ENCODE results near the gene CRLF1.

Gene CRLF1

GRCh38 chr19:18589380-18590272 lies 17.0 kb downstream of the CRLF1 start:
- TF ChIP-seq REST (IDR thresholded peaks at IDR 0.05; ENCODE audit: insufficient read depth in 1 of 2, low read depth in 2 of 2, low read length in 2 of 2): no peak
- TF ChIP-seq POLR2AphosphoS5 (IDR thresholded peaks at IDR 0.05; ENCODE audit: low read depth, low read length): no peak; the same call in 1 of the 2 replicates
- no peak for TF ChIP-seq SIN3A (IDR thresholded peaks at IDR 0.05; ENCODE audit: borderline replicate concordance, insufficient read depth, low read length)
- no peak for TF ChIP-seq FOXP2 (optimal IDR thresholded peaks at IDR 0.05; ENCODE audit: borderline replicate concordance, extremely low read depth, extremely low read length, insufficient read depth)
- no peak for TF ChIP-seq TAF1 (IDR thresholded peaks at IDR 0.05; ENCODE audit: borderline replicate concordance, insufficient read depth, low read length)

GRCh38 chr19:18588611-18589379 lies 17.8 kb downstream of the CRLF1 start, which contains the start of gene REX1BD:
Gene REX1BD, plus strand, starts transcription at chr19:18588798. Its CDS starts 4 bp downstream, at chr19:18588802.
- TF ChIP-seq FOXP2 (optimal IDR thresholded peaks at IDR 0.05; ENCODE audit: borderline replicate concordance, extremely low read depth, extremely low read length, insufficient read depth) (peak; percentile 64), SIN3A (IDR thresholded peaks at IDR 0.05; ENCODE audit: borderline replicate concordance, insufficient read depth, low read length) (0 out of 2 replicates have a peak, but pooled peaks have one; percentile 35), TAF1 (IDR thresholded peaks at IDR 0.05; ENCODE audit: borderline replicate concordance, insufficient read depth, low read length) (peak; percentile 74; the same call in 1 of the 2 replicates), REST (IDR thresholded peaks at IDR 0.05; ENCODE audit: insufficient read depth in 1 of 2, low read depth in 2 of 2, low read length in 2 of 2) (no peak), POLR2AphosphoS5 (IDR thresholded peaks at IDR 0.05; ENCODE audit: low read depth, low read length) (peak; percentile 95)

- TF ChIP-seq REST (IDR thresholded peaks at IDR 0.05; ENCODE audit: insufficient read depth in 1 of 2, low read depth in 2 of 2, low read length in 2 of 2) (no peak), FOXP2 (optimal IDR thresholded peaks at IDR 0.05; ENCODE audit: borderline replicate concordance, extremely low read depth, extremely low read length, insufficient read depth) (no peak), SIN3A (IDR thresholded peaks at IDR 0.05; ENCODE audit: borderline replicate concordance, insufficient read depth, low read length) (no peak), TAF1 (IDR thresholded peaks at IDR 0.05; ENCODE audit: borderline replicate concordance, insufficient read depth, low read length) (no peak), POLR2AphosphoS5 (IDR thresholded peaks at IDR 0.05; ENCODE audit: low read depth, low read length) (no peak)
These were observed 18.5 kb downstream of the CRLF1 start for GRCh38 chr19:18587962-18588610.

GRCh38 chr19:18587561-18587960 lies 19.0 kb downstream of the CRLF1 start:
- TF ChIP-seq SIN3A (IDR thresholded peaks at IDR 0.05; ENCODE audit: borderline replicate concordance, insufficient read depth, low read length) (no peak), FOXP2 (optimal IDR thresholded peaks at IDR 0.05; ENCODE audit: borderline replicate concordance, extremely low read depth, extremely low read length, insufficient read depth) (no peak), REST (IDR thresholded peaks at IDR 0.05; ENCODE audit: insufficient read depth in 1 of 2, low read depth in 2 of 2, low read length in 2 of 2) (no peak), TAF1 (IDR thresholded peaks at IDR 0.05; ENCODE audit: borderline replicate concordance, insufficient read depth, low read length) (no peak), POLR2AphosphoS5 (IDR thresholded peaks at IDR 0.05; ENCODE audit: low read depth, low read length) (no peak)

Data from PFSK-1 (cell line).